Neural progenitor cell (in vitro differentiated cells): ENCODE measurements around the gene PIK3R4.

Experiments used
- EZH2phosphoT487 ChIP-seq: fragments of 200-600 bp; sonication (generic); IDR thresholded peaks from 2 replicates; pipeline ENCODE4 v1.6.1; 2017; ENCODE audit warnings: antibody characterized with exemption
- TF ChIP-seq, protein P1 (sequence below): fragments of 200-600 bp; sonication (generic); IDR thresholded peaks from 2 replicates; pipeline ENCODE4 v1.5.1; 2017; ENCODE audit warnings: antibody characterized with exemption, mild to moderate bottlenecking

DNA sequence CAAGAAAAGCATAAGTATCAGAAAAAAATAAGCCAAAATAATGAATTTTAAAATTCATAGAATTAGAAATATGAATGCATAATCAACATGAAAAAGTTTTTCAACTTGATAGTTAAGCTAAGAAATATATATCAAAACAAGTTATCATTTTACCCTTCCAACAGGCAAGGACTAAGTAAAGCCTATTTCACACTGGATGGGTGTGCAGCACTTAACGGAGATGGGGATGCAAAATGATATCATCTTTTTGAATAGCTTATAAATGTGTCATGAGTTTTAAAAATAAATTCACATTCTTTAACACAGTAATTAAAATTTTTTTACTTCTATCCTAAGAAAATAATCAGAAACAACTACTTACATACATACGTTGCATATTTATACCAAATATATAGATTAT, 20.9 kb downstream of the PIK3R4 start:
- TF ChIP-seq, protein P1, sequence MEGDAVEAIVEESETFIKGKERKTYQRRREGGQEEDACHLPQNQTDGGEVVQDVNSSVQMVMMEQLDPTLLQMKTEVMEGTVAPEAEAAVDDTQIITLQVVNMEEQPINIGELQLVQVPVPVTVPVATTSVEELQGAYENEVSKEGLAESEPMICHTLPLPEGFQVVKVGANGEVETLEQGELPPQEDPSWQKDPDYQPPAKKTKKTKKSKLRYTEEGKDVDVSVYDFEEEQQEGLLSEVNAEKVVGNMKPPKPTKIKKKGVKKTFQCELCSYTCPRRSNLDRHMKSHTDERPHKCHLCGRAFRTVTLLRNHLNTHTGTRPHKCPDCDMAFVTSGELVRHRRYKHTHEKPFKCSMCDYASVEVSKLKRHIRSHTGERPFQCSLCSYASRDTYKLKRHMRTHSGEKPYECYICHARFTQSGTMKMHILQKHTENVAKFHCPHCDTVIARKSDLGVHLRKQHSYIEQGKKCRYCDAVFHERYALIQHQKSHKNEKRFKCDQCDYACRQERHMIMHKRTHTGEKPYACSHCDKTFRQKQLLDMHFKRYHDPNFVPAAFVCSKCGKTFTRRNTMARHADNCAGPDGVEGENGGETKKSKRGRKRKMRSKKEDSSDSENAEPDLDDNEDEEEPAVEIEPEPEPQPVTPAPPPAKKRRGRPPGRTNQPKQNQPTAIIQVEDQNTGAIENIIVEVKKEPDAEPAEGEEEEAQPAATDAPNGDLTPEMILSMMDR = no peak
- no peak for TF ChIP-seq EZH2phosphoT487
